RCC 7860 (cell line): ENCODE results near the gene SCN5A.

Experiments
- DNase-seq: peaks from one replicate; pipeline ENCODE4 v3.0.0-alpha.2; 2015; ENCODE audit warnings: low spot score
- FAIRE-seq: peaks from 2 replicates; lab custom pipeline; 2012; peaks lifted over from hg19 to GRCh38; lab: Jason Lieb, UNC

The SCN5A gene

GRCh38 chr3:38563070-38563885 lies 86.2 kb downstream of the SCN5A start:
- no peak for FAIRE-seq
- DNase-seq = no peak

- FAIRE-seq (no peak), DNase-seq (no peak)
These were observed 87.0 kb downstream of the SCN5A start for GRCh38 chr3:38562467-38562925.

- FAIRE-seq = no peak
- DNase-seq = no peak
These were observed 87.6 kb downstream of the SCN5A start for GRCh38 chr3:38561746-38562466.

- no peak for DNase-seq
- FAIRE-seq = no peak
These were observed 88.3 kb downstream of the SCN5A start for GRCh38 chr3:38560996-38561717.

- DNase-seq (no peak), FAIRE-seq (no peak)
These were observed 89.2 kb downstream of the SCN5A start for GRCh38 chr3:38560284-38560683.

- DNase-seq = no peak
- no peak for FAIRE-seq
These were observed 90.6 kb downstream of the SCN5A start for GRCh38 chr3:38558864-38559263.

GRCh38 chr3:38556640-38557358 lies 92.7 kb downstream of the SCN5A start:
- FAIRE-seq (no peak), DNase-seq (no peak)

GRCh38 chr3:38555926-38556325 lies 93.6 kb downstream of the SCN5A start:
- DNase-seq (no peak), FAIRE-seq (no peak)

GRCh38 chr3:38555149-38555840 lies 94.2 kb downstream of the SCN5A start:
- FAIRE-seq = no peak
- no peak for DNase-seq

GRCh38 chr3:38554127-38554827 lies 95.2 kb downstream of the SCN5A start:
- DNase-seq = no peak
- no peak for FAIRE-seq

- FAIRE-seq (no peak), DNase-seq (no peak)
These were observed 96.4 kb downstream of the SCN5A start for GRCh38 chr3:38553071-38553470.

- FAIRE-seq = no peak
- no peak for DNase-seq
These were observed 97.1 kb downstream of the SCN5A start for GRCh38 chr3:38552364-38552763.

GRCh38 chr3:38551026-38551832 lies 98.3 kb downstream of the SCN5A start:
- FAIRE-seq (no peak), DNase-seq (no peak)

- FAIRE-seq (no peak), DNase-seq (no peak)
These were observed 99.3 kb downstream of the SCN5A start for GRCh38 chr3:38549957-38550840.

- DNase-seq (no peak), FAIRE-seq (no peak)
These were observed 100.0 kb downstream of the SCN5A start for GRCh38 chr3:38549486-38549885.

- DNase-seq (no peak), FAIRE-seq (no peak)
These were observed 100.4 kb downstream of the SCN5A start for GRCh38 chr3:38549082-38549481.

- DNase-seq (no peak), FAIRE-seq (no peak)
These were observed 101.1 kb downstream of the SCN5A start for GRCh38 chr3:38548154-38548931.
